ENCODE data around the gene CYBRD1.

DNA sequence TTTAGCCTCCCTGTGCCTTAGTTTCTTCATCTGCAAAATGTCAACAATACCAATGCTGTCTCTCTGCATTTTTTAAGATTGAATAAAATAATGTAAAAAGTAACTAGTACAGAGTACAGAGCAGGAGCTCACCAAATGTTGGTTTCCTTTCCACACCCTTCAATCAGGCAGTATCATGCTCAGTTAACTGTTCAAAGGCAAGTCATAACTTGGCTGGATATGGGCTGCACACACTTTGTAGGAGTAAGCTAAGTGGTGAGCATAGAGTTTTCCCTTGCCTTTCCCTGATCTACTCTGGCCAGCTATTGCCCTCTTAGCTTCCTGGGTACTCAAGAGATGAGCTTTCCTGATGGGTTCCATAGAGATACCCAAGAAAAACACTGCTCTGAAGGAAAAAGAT, 77.9 kb downstream of the CYBRD1 start:
- TF ChIP-seq, protein P1, sequence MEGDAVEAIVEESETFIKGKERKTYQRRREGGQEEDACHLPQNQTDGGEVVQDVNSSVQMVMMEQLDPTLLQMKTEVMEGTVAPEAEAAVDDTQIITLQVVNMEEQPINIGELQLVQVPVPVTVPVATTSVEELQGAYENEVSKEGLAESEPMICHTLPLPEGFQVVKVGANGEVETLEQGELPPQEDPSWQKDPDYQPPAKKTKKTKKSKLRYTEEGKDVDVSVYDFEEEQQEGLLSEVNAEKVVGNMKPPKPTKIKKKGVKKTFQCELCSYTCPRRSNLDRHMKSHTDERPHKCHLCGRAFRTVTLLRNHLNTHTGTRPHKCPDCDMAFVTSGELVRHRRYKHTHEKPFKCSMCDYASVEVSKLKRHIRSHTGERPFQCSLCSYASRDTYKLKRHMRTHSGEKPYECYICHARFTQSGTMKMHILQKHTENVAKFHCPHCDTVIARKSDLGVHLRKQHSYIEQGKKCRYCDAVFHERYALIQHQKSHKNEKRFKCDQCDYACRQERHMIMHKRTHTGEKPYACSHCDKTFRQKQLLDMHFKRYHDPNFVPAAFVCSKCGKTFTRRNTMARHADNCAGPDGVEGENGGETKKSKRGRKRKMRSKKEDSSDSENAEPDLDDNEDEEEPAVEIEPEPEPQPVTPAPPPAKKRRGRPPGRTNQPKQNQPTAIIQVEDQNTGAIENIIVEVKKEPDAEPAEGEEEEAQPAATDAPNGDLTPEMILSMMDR (IDR thresholded peaks at IDR 0.05), result no peak
- TF ChIP-seq POLR2A (IDR thresholded peaks at IDR 0.05), result no peak
